ENCODE results near the gene AHR.

Gene AHR

GRCh38 chr7:17298102-17298839 is at the start of gene AHR:
Gene AHR, plus strand, starts transcription at chr7:17298652. Its CDS starts 613 bp downstream, at chr7:17299265.
- peak; percentile 90 for DNase-seq

GRCh38 chr7:17253885-17254284 is 44.6 kb upstream of the AHR start:
- no peak for DNase-seq

GRCh38 chr7:17255926-17256325 is 42.5 kb upstream of the AHR start:
- DNase-seq: no peak

DNA sequence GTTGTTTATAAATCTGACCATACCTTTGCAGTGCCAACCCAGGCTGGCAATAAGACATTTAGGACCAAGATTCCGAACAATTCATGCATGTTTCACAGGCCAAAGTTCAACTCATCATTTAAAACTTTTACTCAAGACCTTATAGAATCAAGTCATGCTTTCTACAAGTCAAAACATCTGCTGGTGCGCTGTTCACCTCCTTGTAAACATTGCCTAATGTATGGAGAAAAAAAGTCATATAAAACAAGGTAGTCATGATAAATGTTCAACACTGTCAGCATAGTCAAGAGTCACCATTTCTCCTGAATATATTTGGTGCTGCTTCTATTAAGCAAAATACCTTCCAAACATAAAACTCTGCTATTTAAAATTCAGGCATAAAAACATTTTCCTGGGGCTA is 42.1 kb upstream of the AHR start:
- no peak for DNase-seq

GRCh38 chr7:17266565-17266964 is 31.9 kb upstream of the AHR start:
- no peak for DNase-seq

GRCh38 chr7:17269341-17270221 is 28.9 kb upstream of the AHR start:
- no peak for DNase-seq

DNA sequence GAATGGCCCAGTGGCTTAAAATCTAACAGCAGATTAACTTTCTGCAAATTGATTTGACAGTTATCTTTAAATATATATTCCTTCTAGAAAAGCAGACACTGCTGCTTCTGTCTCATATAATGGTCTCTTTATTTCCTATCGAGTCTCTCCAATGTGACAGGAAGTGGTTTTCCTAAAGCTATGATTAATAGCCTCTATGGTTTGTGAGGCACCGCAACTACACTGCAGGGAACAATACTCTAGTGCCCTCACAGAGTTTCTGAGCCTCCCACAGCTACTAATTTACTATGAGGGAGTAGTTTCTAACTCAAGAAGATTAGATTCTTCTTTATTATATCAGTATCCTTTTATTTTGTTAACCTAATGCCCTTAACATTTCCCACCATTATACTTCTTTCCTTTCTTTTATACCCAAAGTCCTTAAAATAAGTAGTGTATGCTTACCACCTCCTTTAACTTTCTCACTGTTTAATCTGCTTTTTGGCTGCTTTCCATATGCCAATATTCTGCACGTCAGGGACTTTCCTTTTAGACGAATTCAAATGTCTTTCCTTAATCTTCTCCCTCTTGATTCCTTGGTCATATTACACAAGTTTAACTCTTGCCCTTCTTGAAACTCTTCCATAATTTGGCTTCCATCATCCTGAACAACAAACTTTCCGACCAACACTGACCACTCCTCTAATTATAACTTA is 23.8 kb upstream of the AHR start:
- DNase-seq: no peak

GRCh38 chr7:17275749-17276671 is 22.4 kb upstream of the AHR start:
- DNase-seq: no peak

DNA sequence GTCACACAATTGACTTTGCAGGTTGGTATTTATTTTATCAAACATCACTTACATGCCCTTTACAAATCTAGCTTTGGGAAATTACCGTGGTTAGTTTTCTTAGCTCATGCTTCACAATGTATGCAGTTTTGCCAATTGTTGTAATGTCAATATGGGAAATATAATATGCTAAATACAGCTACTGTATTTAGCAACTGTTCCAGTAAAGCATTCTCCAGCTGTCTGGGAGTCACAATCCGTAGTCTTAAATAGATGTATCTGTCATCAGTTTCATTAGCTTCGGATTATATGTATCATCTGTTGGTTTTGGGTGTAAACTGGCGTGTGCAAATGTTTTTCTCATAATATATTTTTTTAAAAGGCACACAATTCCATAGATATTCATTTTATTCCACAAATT is 19.4 kb upstream of the AHR start:
- no peak for DNase-seq

DNA sequence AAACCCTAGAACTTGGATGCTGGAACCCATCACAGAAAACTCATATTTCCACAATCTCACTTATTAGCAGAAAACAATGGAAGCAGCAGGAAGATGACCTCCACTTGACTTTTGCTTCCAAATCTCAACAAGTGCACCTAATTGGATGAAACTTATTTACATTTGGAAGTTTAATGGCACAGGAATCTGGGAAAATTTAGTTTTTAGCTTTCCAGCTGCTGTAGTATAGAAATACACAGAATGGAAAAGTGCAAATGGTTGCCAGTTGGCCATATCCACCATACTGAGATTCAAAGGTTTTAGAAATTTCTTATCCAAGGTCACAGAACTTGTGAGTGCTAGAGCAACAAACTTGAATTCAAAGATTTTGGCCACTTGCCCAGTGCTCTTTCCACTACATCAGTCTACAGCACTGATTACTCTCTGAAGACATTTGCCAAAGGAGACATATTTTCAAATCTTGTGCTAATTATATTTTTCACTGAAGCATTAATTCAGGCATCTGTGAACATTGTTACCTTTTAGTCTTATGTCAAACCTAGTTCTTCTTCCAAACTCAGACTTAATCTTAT is 9.3 kb upstream of the AHR start:
- DNase-seq: no peak

DNA sequence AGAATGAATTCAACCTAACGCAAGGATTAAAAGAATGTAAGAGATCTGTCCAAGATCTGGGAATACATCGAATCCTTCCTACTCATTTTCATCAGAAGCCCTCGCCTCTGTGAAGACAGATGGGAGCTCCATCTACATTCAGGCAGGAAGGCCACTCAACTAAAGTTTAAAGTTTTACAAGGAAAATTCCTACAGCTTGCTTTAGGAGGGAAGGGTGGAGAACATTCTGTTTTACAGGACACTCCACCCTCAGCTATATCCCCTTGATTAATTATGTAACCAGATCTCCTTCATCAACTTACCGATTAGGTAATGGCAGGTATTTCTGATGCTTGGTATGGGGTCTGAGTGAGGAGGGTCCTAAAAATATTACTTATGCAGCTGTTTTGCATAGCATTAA is 5.6 kb upstream of the AHR start:
- no peak for DNase-seq

DNA sequence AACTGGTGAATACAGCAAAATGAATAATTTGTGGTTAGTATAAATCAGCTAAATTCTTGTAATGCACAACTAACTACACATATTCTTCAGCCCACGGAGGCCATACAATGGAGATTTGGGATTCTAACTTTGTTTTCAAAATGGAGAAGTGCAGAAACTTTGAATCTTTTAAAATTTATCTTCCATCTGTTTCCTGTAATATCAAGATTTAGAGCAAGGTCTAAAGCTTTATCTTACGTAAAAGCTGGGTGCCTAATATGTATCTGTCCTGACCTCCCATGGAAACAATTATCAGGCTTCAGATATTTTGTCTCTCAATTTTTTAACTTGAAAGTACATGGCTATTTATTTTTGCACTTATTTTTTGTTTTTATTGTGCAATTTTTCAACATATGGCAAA is 5.0 kb upstream of the AHR start:
- DNase-seq: no peak

DNA sequence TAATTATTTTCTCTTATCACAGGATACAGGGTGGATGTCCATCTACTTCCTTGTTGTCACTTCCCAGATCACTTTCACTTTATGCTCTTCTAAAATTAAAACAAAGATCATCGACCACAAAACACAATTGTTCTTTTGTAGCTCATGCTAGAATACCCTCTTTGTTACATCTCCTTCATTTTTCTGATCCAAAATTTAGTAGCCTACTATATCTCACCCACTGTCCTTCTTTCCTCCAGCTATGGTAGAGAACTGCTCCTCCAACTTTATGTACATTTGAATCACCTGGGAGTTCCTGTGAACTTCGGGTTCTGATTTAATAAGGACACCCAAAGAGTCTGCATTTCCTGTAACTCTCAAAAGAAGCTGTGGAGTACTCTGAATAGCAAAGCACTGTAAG is 1.2 kb upstream of the AHR start:
- peak; percentile 45 for DNase-seq

GRCh38 chr7:17298840-17299482 is 509 bp downstream of the AHR start:
- DNase-seq: no peak

DNA sequence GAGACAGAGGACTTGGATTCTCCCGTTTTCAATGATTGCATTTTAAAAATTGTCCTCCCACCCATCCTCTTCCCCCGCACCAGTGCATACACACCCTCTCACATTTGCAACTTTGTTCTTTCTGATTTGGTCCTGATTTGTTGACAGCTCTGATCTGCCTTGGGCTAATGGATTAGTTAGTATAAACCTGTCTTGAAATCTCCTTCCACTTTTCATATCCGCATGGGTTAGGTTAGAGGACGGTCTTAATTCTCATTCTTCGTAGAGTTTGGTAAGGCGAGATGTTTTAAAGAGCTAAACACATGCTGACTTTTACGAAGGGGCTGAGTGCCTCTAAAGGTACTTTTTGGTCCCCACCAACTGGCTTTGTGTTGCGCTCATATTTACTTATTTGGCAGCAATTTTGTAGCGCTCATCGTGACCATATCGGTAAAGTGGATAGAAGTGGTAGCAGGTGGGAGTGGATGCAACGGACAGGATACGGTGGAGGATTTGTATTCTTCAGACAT is 1.1 kb downstream of the AHR start:
- DNase-seq: peak; percentile 41

- DNase-seq: no peak
These were observed 1.6 kb downstream of the AHR start for GRCh38 chr7:17300012-17300411.

DNA sequence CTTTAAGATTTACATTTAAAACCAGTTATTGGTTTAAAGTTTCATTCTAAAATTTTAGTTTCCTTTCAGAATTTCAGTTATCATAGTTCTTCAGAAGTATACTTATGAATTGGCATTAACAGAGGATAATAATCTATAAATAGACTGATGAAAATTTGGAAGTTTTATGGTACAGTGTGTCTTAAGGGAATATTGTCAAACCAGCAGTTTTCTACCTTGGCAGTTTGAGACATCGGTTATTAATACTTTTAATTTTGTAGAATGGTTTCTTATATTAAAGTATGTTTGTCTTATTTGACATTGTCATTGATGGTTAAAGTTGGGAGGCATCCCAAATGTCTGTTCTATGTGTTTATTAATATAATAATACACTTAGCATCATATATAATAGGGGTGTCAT is 2.0 kb downstream of the AHR start:
- DNase-seq: no peak

DNA sequence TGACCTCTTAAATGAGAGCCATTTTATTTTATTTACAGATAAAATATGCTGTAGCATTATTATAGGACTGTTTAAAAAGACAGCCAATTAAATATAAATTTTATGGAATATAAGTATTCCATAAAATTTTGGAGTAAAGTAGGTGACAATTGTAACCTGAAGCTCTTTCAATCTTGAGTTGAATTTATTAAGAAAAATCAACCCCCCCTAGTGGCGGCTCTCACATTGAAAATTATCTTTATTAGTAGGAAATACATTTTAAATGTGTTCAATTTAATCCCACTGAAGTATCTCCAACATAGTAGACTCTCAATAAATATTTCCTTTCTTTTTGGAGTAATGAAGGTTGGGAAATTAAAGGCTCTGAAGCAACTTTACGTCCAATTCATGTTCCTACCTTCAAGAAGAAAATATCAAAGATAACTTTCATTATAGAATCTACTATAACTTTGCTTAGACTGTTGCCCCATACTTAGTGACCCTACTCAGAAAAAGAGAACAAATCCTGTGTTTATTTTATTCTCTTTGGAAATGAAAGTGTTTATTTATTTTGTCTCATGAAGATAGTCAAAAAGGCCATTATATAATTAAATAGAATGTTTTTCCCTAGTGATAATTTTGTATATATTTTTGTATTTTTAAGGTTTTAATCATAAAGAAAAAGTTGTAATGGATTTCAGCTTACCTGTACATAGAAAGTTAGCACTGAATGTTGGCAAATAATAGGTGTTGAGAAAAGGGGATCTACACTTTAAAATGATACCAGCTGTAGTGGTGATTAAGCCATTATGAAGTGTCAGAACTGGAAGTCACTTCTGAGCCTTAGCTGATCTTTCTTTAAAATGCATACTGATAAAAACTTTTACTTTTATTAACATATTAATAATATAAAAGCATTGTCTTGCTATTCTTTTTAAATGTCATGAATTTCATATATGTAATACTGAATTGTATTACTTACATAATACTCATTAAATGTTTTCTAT is 3.3 kb downstream of the AHR start:
- peak; percentile 53 for DNase-seq

GRCh38 chr7:17302575-17303142 is 4.2 kb downstream of the AHR start:
- DNase-seq: no peak

GRCh38 chr7:17304926-17305325 is 6.5 kb downstream of the AHR start:
- no peak for DNase-seq

Data from midbrain (tissue), 1 donor.